Measurements from ENCODE around the gene ACSM4. TPM values are rescaled to one million over a fixed set of nuclear protein-coding genes. Genes with fewer than 3 reads are reported as not detected.

ACSM4 gene
- polyA plus RNA-seq, 1 of the 3 experiments (the other 2 are of a cell fraction) = not detected

DNA sequence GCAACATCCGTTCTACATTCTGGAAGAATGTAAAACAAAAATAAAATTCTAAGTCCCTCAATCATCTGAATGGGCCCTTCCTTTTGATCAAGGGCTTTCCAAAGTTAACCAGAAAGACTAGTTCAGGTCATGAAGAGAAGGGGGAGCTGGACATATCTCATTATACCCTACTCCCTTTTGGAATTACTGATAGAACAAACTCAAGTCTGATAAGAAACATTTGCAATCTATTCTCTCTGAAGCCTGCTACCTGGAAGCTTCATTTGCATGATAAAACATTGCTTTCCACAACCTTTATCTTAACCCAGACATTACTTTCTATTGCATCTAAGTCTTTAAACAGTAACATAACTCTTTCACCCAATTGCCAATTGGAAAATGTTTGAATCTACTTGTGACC is 8.3 kb upstream of the ACSM4 start:
- peaks cover 9% of the 10 kb centered on the region; the same call in 1 of the 2 replicates for H3K27me3 ChIP-seq (ENCODE audit: insufficient read depth)

More for the DNA sequence above, 8.3 kb upstream of the ACSM4 start:
- Histone ChIP-seq H3K27ac (ENCODE audit: low read depth in 2 of 2, low read length in 1 of 2) (no peak overlapping the region), H3K9ac (no peak overlapping the region), H3F3A (replicated peaks; ENCODE audit: insufficient read depth) (no peaks in the 10 kb centered on the region), H4K20me1 (ENCODE audit: insufficient read depth) (no peaks in the 10 kb centered on the region), H3K4me2 (no peak overlapping the region), H3K9me3 (no peaks in the 10 kb centered on the region), H3K79me2 (ENCODE audit: insufficient read depth) (no peaks in the 10 kb centered on the region), H3K4me3 (ENCODE audit: low read depth in 2 of 2, low read length in 1 of 2) (no peak overlapping the region), H3K9me2 (no peaks in the 10 kb centered on the region), H2AFZ (ENCODE audit: low read depth) (no peak overlapping the region), H3K4me1 (ENCODE audit: control insufficient read depth in 1 of 2, insufficient read depth in 2 of 2, low read depth in 1 of 2, low read length in 1 of 2) (no peaks in the 10 kb centered on the region), H3K36me3 (replicated peaks in 1 of 2; ENCODE audit: control insufficient read depth in 1 of 2, insufficient read depth in 2 of 2, low read length in 1 of 2) (no peaks in the 10 kb centered on the region)
- WGBS (ENCODE audit: low lambda C conversion rate) = 6% methylated on average over 1 of the region's 1 CpG
- no peak for DNase-seq
- ChIA-PET CTCF (no interaction called here), POLR2A (no interaction called here)
- TF ChIP-seq POLR2AphosphoS5 (IDR thresholded peaks at IDR 0.05; ENCODE audit: low read depth, low read length) = no peak
- no peak for TF ChIP-seq EZH2phosphoT487 (IDR thresholded peaks at IDR 0.05; ENCODE audit: borderline replicate concordance, low read depth)
- TF ChIP-seq SMC3 (IDR thresholded peaks at IDR 0.05; ENCODE audit: low read depth, low read length) = no peak
- no peak for TF ChIP-seq MXI1 (IDR thresholded peaks at IDR 0.05; ENCODE audit: low read depth, low read length)
- no peak for TF ChIP-seq TAF1 (IDR thresholded peaks at IDR 0.05; ENCODE audit: borderline replicate concordance, low read depth, low read length)
- TF ChIP-seq, protein P1, sequence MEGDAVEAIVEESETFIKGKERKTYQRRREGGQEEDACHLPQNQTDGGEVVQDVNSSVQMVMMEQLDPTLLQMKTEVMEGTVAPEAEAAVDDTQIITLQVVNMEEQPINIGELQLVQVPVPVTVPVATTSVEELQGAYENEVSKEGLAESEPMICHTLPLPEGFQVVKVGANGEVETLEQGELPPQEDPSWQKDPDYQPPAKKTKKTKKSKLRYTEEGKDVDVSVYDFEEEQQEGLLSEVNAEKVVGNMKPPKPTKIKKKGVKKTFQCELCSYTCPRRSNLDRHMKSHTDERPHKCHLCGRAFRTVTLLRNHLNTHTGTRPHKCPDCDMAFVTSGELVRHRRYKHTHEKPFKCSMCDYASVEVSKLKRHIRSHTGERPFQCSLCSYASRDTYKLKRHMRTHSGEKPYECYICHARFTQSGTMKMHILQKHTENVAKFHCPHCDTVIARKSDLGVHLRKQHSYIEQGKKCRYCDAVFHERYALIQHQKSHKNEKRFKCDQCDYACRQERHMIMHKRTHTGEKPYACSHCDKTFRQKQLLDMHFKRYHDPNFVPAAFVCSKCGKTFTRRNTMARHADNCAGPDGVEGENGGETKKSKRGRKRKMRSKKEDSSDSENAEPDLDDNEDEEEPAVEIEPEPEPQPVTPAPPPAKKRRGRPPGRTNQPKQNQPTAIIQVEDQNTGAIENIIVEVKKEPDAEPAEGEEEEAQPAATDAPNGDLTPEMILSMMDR (IDR thresholded peaks at IDR 0.05) = no peak
- TF ChIP-seq ELF1 (IDR thresholded peaks at IDR 0.05) = no peak
- no peak for TF ChIP-seq RAD21 (IDR thresholded peaks at IDR 0.05; ENCODE audit: low read length)
- TF ChIP-seq RFX5 (IDR thresholded peaks at IDR 0.05; ENCODE audit: low read length) = no peak
- no peak for TF ChIP-seq IRF3 (IDR thresholded peaks at IDR 0.05; ENCODE audit: low read depth, low read length)
- TF ChIP-seq USF1 (IDR thresholded peaks at IDR 0.05; ENCODE audit: borderline replicate concordance, low read depth) = no peak
- TF ChIP-seq ZBTB33 (IDR thresholded peaks at IDR 0.05; ENCODE audit: borderline replicate concordance, low read depth) = no peak
- TF ChIP-seq SIN3A (IDR thresholded peaks at IDR 0.05; ENCODE audit: borderline replicate concordance, low read depth, low read length) = no peak
- no peak for TF ChIP-seq FOXJ3 (CRISPR knock-in tag; IDR thresholded peaks at IDR 0.05)
- no peak for TF ChIP-seq REST (IDR thresholded peaks at IDR 0.05; ENCODE audit: low read depth, low read length)
- TF ChIP-seq USF2 (IDR thresholded peaks at IDR 0.05; ENCODE audit: borderline replicate concordance, low read depth, low read length) = no peak
- no peak for TF ChIP-seq FOSL2 (IDR thresholded peaks at IDR 0.05; ENCODE audit: borderline replicate concordance, low read depth)
- TF ChIP-seq CHD2 (IDR thresholded peaks at IDR 0.05; ENCODE audit: low read length, partially characterized antibody) = no peak

All from SK-N-SH (cell line).